Measurements from ENCODE around the gene ENOX1.

- TF ChIP-seq POLR2AphosphoS5 (IDR thresholded peaks at IDR 0.05; ENCODE audit: low read depth, low read length), result no peak
- TF ChIP-seq SIN3A (IDR thresholded peaks at IDR 0.05; ENCODE audit: borderline replicate concordance, insufficient read depth, low read length), result no peak
Measured at GRCh38 chr13:43522788-43523187, 264.0 kb downstream of the ENOX1 start.

Measured in PFSK-1 (cell line).